AG04449 (cell line): ENCODE results near the gene REELD1.

Experiments used
- CTCF ChIA-PET: fragments of 350-600 bp; formaldehyde crosslinking; extraction: SDS; loops from one replicate; lab custom pipeline; 2021; ENCODE audit warnings: antibody characterized with exemption; lab: Yijun Ruan, JAX
- POLR2A ChIA-PET: fragments of 400-600, 350-600 bp; formaldehyde crosslinking; extraction: SDS; loops from one replicate; lab custom pipeline; 2020; ENCODE audit warnings: antibody characterized with exemption, inconsistent platforms; lab: Yijun Ruan, JAX
- DNase-seq: peaks from one replicate; pipeline ENCODE4 v3.0.0-alpha.2; 2010; ENCODE audit warnings: low read depth, low spot score
- H3K4me3 ChIP-seq: 2 replicates; pipeline ENCODE4 v1.5.1; 2011; ENCODE audit warnings: low read depth, mild to moderate bottlenecking, control low read depth, low read length
- CTCF ChIP-seq: IDR thresholded peaks from one replicate; pipeline ENCODE4 v1.5.1; 2011; ENCODE audit warnings: mild to moderate bottlenecking, moderate library complexity, low read length, control low read depth, inconsistent platforms; ENCODE audit not compliant: insufficient read depth; ENCODE audit errors: missing control alignments

The REELD1 gene

GRCh38 chr4:146261041-146261440 lies 46.7 kb downstream of the REELD1 start:
- CTCF ChIA-PET = interaction anchor here (1.1 to 1.9 kb wide), 2 partner anchors 9 to 17 kb away, joined by 3 to 4 read pairs; no protein-coding TSS in a partner anchor
- TF ChIP-seq CTCF = no peak
- H3K4me3 ChIP-seq = no peak overlapping the region
- DNase-seq = no peak
- POLR2A ChIA-PET = no interaction called here

- H3K4me3 ChIP-seq = no peak overlapping the region
- no peak for TF ChIP-seq CTCF
- no peak for DNase-seq
- CTCF ChIA-PET = no interaction called here
- POLR2A ChIA-PET = no interaction called here
Measured at GRCh38 chr4:146263793-146264192, 49.5 kb downstream of the REELD1 start.

GRCh38 chr4:146265950-146266490 lies 51.7 kb downstream of the REELD1 start:
- no peak for TF ChIP-seq CTCF
- H3K4me3 ChIP-seq = no peak overlapping the region
- no peak for DNase-seq
- POLR2A ChIA-PET = no interaction called here
- CTCF ChIA-PET = no interaction called here

- TF ChIP-seq CTCF = no peak
- no peak for DNase-seq
- H3K4me3 ChIP-seq = no peak overlapping the region
- POLR2A ChIA-PET = no interaction called here
- CTCF ChIA-PET = no interaction called here
Measured at GRCh38 chr4:146267826-146268225, 53.5 kb downstream of the REELD1 start.

- no peak for TF ChIP-seq CTCF
- no peak overlapping the region for H3K4me3 ChIP-seq
- POLR2A ChIA-PET = no interaction called here
- DNase-seq = no peak
- CTCF ChIA-PET = no interaction called here
Measured at GRCh38 chr4:146269228-146269653, 54.9 kb downstream of the REELD1 start.

- CTCF ChIA-PET = interaction anchor here (0.7 to 1.4 kb wide), 2 partner anchors 11 to 652 kb away, joined by 3 to 4 read pairs; no protein-coding TSS in a partner anchor
- no peak overlapping the region for H3K4me3 ChIP-seq
- DNase-seq = no peak
- TF ChIP-seq CTCF = no peak
- POLR2A ChIA-PET = no interaction called here
Measured at GRCh38 chr4:146271466-146271865, 57.1 kb downstream of the REELD1 start.
